Naive thymus-derived CD4-positive, alpha-beta T cell (primary cell): ENCODE measurements around the gene MRPL20. TPM values are rescaled to one million over a fixed set of nuclear protein-coding genes. Genes with fewer than 3 reads are reported as not detected.
A peak's percentile ranks its signal among the peaks of the same experiment; 100 is the strongest.

ENCODE experiments used
- ATAC-seq: fragments of 150-1000 bp; cut with Tn5 transposase; 2 replicates; pipeline ENCODE4 v1.10.0; 2021; ENCODE audit warnings: mild to moderate bottlenecking, moderate library complexity
- CTCF ChIA-PET: fragments of 350-600 bp; sonication (Branson Sonifier 250); formaldehyde crosslinking; loops from one replicate; lab custom pipeline; 2021; ENCODE audit warnings: antibody characterized with exemption; lab: Charles Lee
- POLR2A ChIA-PET: fragments of 350-600 bp; sonication (Branson Sonifier 250); formaldehyde crosslinking; loops from one replicate; lab custom pipeline; 2021; ENCODE audit warnings: antibody characterized with exemption, inconsistent platforms; lab: Charles Lee
- DNase-seq, 9 donors: peaks; one replicate each; pipeline versions ENCODE4 v3.0.0 to v3.0.0-alpha.2; 2020 to 2022; ENCODE audit warnings: mixed read lengths in 1 of 9
- H3K27ac ChIP-seq: one replicate; pipeline ENCODE4 v1.7.0; 2013; ENCODE audit warnings: mild to moderate bottlenecking, low read depth, low read length, moderate library complexity
- H3K27me3 ChIP-seq, 2 donors: one replicate each; pipeline ENCODE4 v1.7.0; 2013; ENCODE audit warnings: low read length in 2 of 2, mild to moderate bottlenecking in 2 of 2, moderate library complexity in 2 of 2; ENCODE audit not compliant: control insufficient read depth in 2 of 2, insufficient read depth in 2 of 2
- H3K36me3 ChIP-seq, 3 experiments: 1 replicate in 2 of 3; 2 replicates in 1 of 3; pipeline ENCODE4 v1.7.0; 2013; ENCODE audit warnings: low read length in 3 of 3, mild to moderate bottlenecking in 3 of 3, moderate library complexity in 1 of 3; ENCODE audit not compliant: insufficient read depth in 3 of 3, control insufficient read depth in 2 of 3
- H3K4me1 ChIP-seq, 2 donors: one replicate each; pipeline ENCODE4 v1.7.0; 2013; ENCODE audit warnings: low read length in 2 of 2, mild to moderate bottlenecking in 2 of 2, moderate library complexity in 1 of 2; ENCODE audit not compliant: control insufficient read depth in 2 of 2, insufficient read depth in 2 of 2
- H3K4me3 ChIP-seq: 2 replicates; pipeline ENCODE4 v1.7.0; 2013; ENCODE audit warnings: mild to moderate bottlenecking, low read length
- H3K9me3 ChIP-seq, 3 experiments: 1 replicate in 2 of 3; 2 replicates in 1 of 3; pipeline ENCODE4 v1.7.0; 2013; ENCODE audit warnings: low read length in 3 of 3; ENCODE audit not compliant: control insufficient read depth in 2 of 3
- H3K27ac Mint-ChIP-seq, 9 donors: one replicate each; pipeline ENCODE4 v1.8.0; 2020 to 2022; ENCODE audit warnings: mixed read lengths in 9 of 9, mild to moderate bottlenecking in 8 of 9, moderate library complexity in 5 of 9, inconsistent platforms in 2 of 9
- H3K27me3 Mint-ChIP-seq, 5 donors: one replicate each; pipeline ENCODE4 v1.8.0; 2021 to 2022; ENCODE audit warnings: mixed read lengths in 5 of 5, mild to moderate bottlenecking in 1 of 5
- H3K36me3 Mint-ChIP-seq, 5 donors: one replicate each; pipeline ENCODE4 v1.8.0; 2020 to 2022; ENCODE audit warnings: mixed read lengths in 5 of 5, mild to moderate bottlenecking in 3 of 5, inconsistent platforms in 1 of 5
- H3K4me1 Mint-ChIP-seq, 7 donors: one replicate each; pipeline ENCODE4 v1.8.0; 2020 to 2022; ENCODE audit warnings: mixed read lengths in 7 of 7, mild to moderate bottlenecking in 3 of 7, inconsistent platforms in 1 of 7
- H3K4me3 Mint-ChIP-seq, 10 donors: one replicate each; pipeline ENCODE4 v1.8.0; 2020 to 2022; ENCODE audit warnings: mild to moderate bottlenecking in 10 of 10, mixed read lengths in 10 of 10, moderate library complexity in 6 of 10, inconsistent platforms in 2 of 10
- H3K9me3 Mint-ChIP-seq, 11 donors: one replicate each; pipeline ENCODE4 v1.8.0; 2020 to 2022; ENCODE audit warnings: mixed read lengths in 11 of 11, mild to moderate bottlenecking in 4 of 11, inconsistent platforms in 1 of 11, moderate library complexity in 1 of 11
- intact Hi-C, 2 donors: fragments of 100-400 bp; cut with micrococcal nuclease; formaldehyde crosslinking; loops; one replicate each; pipeline ENCODE4 v1.15.1; 2023
- polyA plus RNA-seq, 2 donors: library from polyadenylated mRNA; unstranded; fragments of 300-500 nt; fragmentation: Illumina TruSeq; gene quantifications; one replicate each; pipeline ENCODE4 v1.2.3, GENCODE V29; 2021
- total RNA-seq, 6 experiments: library from RNA in 5 of 6; stranded (reverse) in 5 of 6; gene quantifications; 1 replicate in 5 of 6; 2 replicates in 1 of 6; pipeline ENCODE4 v1.2.3 and lab custom pipeline; 2021 to 2026

Gene MRPL20
- total and polyA plus RNA-seq, 7 experiments from 2014 or later = 91.2 to 239 (median 134) TPM

DNA sequence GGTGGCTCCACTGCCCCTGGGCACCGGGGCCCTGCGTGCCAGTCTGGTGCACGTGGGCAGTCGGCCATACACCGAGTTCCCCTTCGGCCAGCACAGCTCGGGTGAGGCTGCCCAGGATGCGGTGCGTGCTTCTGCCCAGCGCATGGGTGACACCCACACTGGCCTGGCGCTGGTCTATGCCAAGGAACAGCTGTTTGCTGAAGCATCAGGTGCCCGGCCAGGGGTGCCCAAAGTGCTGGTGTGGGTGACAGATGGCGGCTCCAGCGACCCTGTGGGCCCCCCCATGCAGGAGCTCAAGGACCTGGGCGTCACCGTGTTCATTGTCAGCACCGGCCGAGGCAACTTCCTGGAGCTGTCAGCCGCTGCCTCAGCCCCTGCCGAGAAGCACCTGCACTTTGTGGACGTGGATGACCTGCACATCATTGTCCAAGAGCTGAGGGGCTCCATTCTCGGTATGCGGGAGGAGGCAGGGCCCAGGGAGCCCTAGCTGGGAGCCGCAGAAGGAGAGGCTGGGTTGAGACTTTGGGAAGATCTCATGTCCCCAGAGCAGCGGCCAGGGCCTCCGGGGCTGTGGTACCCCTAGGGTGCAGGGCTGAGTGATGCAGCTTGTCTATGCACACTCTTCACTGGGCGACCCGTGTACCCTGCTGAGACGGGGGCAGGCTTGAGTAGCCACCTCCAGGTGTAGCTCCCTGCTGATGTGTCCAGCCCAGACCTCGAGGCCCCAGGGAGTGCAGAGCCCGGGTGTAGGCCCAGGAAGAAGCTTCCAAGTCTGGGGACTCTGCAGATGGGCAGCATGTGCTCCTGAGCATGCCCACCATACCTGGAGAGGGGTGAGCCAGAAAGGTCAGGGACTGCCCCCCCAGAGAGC is 30.2 kb upstream of the MRPL20 start:
- POLR2A ChIA-PET = no interaction called here
- peaks cover 0 to 10% (median 5%) of the 10 kb centered on the region in 7 donors for H3K4me1 Mint-ChIP-seq
- Histone ChIP-seq H3K4me3 (no peak overlapping the region), H3K27ac (no peak overlapping the region), H3K36me3 (no peaks in the 10 kb centered on the region), H3K9me3 (no peaks in the 10 kb centered on the region), H3K27me3 (peaks cover 0 to 28% of the 10 kb centered on the region in 2 donors), H3K4me1 (peaks cover 0 to 13% of the 10 kb centered on the region in 2 donors)
- intact Hi-C loops = no loop called here
- no peak overlapping the region for H3K4me3 Mint-ChIP-seq
- CTCF ChIA-PET = interaction anchor here (0.7 kb wide), 1 partner anchor 117 kb away, joined by 4 read pairs; no protein-coding TSS in a partner anchor
- ATAC-seq (no peak), DNase-seq (no peak)
- no peaks in the 10 kb centered on the region for H3K36me3 Mint-ChIP-seq
- no peak overlapping the region for H3K27ac Mint-ChIP-seq
- H3K27me3 Mint-ChIP-seq = peaks cover 4 to 11% (median 7%) of the 10 kb centered on the region in 5 donors
- H3K9me3 Mint-ChIP-seq = no peaks in the 10 kb centered on the region

DNA sequence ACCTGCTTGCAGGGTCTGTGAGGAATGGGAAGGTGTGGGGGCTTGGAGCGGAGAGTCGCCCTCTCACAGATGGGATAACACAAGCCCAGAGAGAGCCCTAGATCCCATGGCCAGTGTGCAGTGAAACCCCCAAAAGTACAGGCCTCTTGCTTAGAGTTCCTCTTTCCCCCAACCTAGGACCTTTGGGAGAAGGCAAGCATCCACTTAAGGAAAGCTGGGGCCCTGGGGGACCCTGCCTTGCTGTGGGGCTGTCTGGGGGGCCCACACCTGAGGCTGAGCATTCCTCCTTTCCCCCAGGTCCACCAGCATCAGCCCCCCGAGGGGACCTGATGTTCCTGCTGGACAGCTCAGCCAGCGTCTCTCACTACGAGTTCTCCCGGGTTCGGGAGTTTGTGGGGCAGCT is 29.5 kb upstream of the MRPL20 start:
- H3K4me3 Mint-ChIP-seq = peak overlapping the region in 7 of 10 donors; percentile 44 to 71 (median 65)
- intact Hi-C loops = no loop called here
- no peak for DNase-seq
- no peaks in the 10 kb centered on the region for H3K36me3 Mint-ChIP-seq
- H3K4me1 ChIP-seq = peaks cover 0 to 13% of the 10 kb centered on the region in 2 donors
- peaks cover 0 to 10% (median 5%) of the 10 kb centered on the region in 7 donors for H3K4me1 Mint-ChIP-seq
- ChIA-PET POLR2A (no interaction called here), CTCF (no interaction called here)
- no peak for ATAC-seq
- H3K4me3 ChIP-seq = no peak overlapping the region
- H3K36me3 ChIP-seq = no peaks in the 10 kb centered on the region
- peaks cover 0 to 28% of the 10 kb centered on the region in 2 donors for H3K27me3 ChIP-seq
- H3K27ac Mint-ChIP-seq = no peak overlapping the region
- no peaks in the 10 kb centered on the region for H3K9me3 Mint-ChIP-seq
- no peaks in the 10 kb centered on the region for H3K9me3 ChIP-seq
- no peak overlapping the region for H3K27ac ChIP-seq
- H3K27me3 Mint-ChIP-seq = peaks cover 4 to 12% (median 7%) of the 10 kb centered on the region in 5 donors

DNA sequence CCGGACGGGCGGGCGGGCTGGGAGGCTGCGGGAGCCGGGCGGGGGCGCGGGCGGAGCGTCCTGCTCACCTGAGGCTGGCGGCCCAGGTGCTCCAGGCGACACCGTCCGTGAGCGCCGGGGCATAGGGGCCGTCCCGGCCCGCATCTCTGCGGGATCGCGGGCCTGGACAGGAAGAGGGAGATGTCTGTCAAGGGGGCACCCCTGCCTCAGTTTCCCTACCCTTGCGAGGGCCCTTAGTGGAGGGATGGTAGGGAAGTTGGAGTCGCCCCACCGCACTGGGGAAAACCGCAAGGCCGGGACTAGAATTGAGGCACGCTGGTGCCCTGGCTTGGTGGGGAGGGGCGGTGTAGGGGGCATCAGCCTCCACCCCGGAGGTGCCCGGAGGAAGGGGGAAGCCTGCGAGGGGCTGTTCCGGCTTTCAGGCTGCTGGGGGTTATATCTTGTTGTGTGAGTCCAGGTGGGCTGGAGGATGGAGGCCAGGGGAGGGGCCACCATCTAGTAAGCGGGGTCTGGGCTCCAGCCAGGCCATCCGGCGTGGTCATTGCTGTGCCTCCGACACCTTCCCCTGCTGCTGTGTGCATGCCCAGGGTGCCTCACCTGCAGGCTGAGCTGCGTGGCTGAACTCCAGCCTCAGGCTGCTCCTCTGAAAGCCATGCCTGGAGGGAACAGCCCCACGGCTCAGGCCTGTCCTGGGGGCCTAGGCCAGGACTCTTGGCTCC is 29.0 kb upstream of the MRPL20 start:
- intact Hi-C loops = no loop called here
- Mint-ChIP-seq H3K36me3 (no peaks in the 10 kb centered on the region), H3K27ac (no peak overlapping the region), H3K4me1 (peaks cover 0 to 10% (median 5%) of the 10 kb centered on the region in 7 donors), H3K4me3 (peak overlapping the region in 8 of 10 donors; percentile 44 to 71 (median 65)), H3K9me3 (no peaks in the 10 kb centered on the region), H3K27me3 (peaks cover 4 to 15% (median 7%) of the 10 kb centered on the region in 5 donors)
- H3K36me3 ChIP-seq = no peaks in the 10 kb centered on the region
- DNase-seq (no peak), ATAC-seq (no peak)
- H3K27ac ChIP-seq = no peak overlapping the region
- peaks cover 0 to 13% of the 10 kb centered on the region in 2 donors for H3K4me1 ChIP-seq
- H3K9me3 ChIP-seq = no peaks in the 10 kb centered on the region
- CTCF ChIA-PET = no interaction called here
- peaks cover 0 to 28% of the 10 kb centered on the region in 2 donors for H3K27me3 ChIP-seq
- POLR2A ChIA-PET = no interaction called here
- H3K4me3 ChIP-seq = no peak overlapping the region

DNA sequence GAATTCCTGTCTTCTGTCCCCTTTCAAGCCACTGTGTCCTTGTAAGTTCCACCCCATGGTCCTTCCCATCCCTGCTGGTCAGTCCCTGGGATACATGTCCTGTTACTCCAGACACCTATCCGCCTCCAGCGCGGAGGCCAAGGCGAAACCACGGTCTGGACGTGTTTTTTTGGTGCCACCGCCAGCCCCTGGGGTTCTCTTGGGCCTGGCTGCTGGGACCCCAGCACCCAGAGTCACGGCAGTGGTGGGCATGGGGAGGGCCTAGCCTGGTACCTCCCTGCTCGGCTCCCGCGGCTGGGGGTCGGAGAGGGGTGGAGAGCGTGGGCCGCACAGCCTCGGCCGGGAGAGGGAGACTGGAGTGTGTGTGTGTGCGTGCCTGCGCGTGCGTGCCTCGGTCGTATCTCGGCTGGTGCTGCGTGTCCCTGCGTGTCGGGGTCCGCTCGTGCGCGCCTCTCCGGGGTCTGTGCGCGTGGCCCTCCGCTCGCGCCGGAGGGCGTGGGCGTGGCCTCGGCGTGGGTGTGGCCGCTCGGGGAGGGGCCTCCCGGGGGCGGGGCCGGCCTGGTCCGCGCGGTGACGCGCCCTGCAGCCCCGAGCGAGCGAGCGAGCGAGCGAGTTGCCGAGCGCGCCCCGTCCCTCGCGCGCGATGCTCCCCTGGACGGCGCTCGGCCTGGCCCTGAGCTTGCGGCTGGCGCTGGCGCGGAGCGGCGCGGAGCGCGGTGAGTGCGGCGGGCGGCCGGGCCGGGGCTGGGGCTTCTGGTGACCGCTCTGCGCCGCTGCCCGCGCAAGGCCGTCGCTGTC is 28.2 kb upstream of the MRPL20 start, which contains the start of gene VWA1:
Gene VWA1, plus strand, starts transcription at position 585 of the 798 bp plus-strand sequence. Its CDS starts 59 bp downstream, at position 644.
- intact Hi-C loops = no loop called here
- DNase-seq = peak; percentile 36 to 88 (median 48)
- H3K9me3 Mint-ChIP-seq = no peaks in the 10 kb centered on the region
- peaks cover 0 to 9% (median 5%) of the 10 kb centered on the region in 7 donors for H3K4me1 Mint-ChIP-seq
- H3K27me3 ChIP-seq = peaks cover 0 to 28% of the 10 kb centered on the region in 2 donors
- H3K36me3 Mint-ChIP-seq = no peaks in the 10 kb centered on the region
- peaks cover 4 to 15% (median 7%) of the 10 kb centered on the region in 5 donors for H3K27me3 Mint-ChIP-seq
- peak; percentile 86 for ATAC-seq
- H3K36me3 ChIP-seq = no peaks in the 10 kb centered on the region
- H3K4me3 ChIP-seq = no peak within 1 kb of the TSS
- peaks cover 0 to 13% of the 10 kb centered on the region in 2 donors for H3K4me1 ChIP-seq
- POLR2A ChIA-PET = no interaction called here
- no peaks in the 10 kb centered on the region for H3K9me3 ChIP-seq
- CTCF ChIA-PET = no interaction called here
- no peak within 1 kb of the TSS for H3K27ac ChIP-seq
- no peak within 1 kb of the TSS for H3K27ac Mint-ChIP-seq
- H3K4me3 Mint-ChIP-seq = peak within 1 kb of the TSS in 9 of 10 donors; percentile 36 to 80 (median 65)

DNA sequence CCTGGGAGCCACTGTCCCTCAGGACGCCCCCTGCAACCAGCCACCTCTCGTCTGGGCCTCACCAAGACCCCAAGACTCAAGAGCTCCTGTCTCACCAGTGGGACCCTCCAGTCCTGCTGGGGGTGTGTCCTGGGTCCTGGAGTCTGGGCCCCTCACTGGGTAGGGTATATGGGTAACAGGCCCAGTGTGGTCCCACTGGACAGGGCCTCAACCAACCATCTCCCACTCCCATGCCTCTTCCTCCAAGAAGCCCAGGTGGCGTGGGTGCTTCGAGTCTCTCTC is 27.7 kb upstream of the MRPL20 start:
- no peaks in the 10 kb centered on the region for H3K36me3 ChIP-seq
- H3K27ac ChIP-seq = no peak overlapping the region
- peaks cover 0 to 13% of the 10 kb centered on the region in 2 donors for H3K4me1 ChIP-seq
- no peak overlapping the region for H3K27ac Mint-ChIP-seq
- ChIA-PET CTCF (no interaction called here), POLR2A (no interaction called here)
- peak overlapping the region in 8 of 10 donors; percentile 25 to 80 (median 46) for H3K4me3 Mint-ChIP-seq
- no peaks in the 10 kb centered on the region for H3K36me3 Mint-ChIP-seq
- DNase-seq (no peak), ATAC-seq (no peak)
- no peaks in the 10 kb centered on the region for H3K9me3 ChIP-seq
- H3K27me3 Mint-ChIP-seq = peaks cover 8 to 19% (median 10%) of the 10 kb centered on the region in 5 donors
- no peaks in the 10 kb centered on the region for H3K9me3 Mint-ChIP-seq
- H3K4me1 Mint-ChIP-seq = peaks cover 0 to 10% (median 5%) of the 10 kb centered on the region in 7 donors
- H3K4me3 ChIP-seq = no peak overlapping the region
- intact Hi-C loops = no loop called here
- H3K27me3 ChIP-seq = peaks cover 0 to 28% of the 10 kb centered on the region in 2 donors

DNA sequence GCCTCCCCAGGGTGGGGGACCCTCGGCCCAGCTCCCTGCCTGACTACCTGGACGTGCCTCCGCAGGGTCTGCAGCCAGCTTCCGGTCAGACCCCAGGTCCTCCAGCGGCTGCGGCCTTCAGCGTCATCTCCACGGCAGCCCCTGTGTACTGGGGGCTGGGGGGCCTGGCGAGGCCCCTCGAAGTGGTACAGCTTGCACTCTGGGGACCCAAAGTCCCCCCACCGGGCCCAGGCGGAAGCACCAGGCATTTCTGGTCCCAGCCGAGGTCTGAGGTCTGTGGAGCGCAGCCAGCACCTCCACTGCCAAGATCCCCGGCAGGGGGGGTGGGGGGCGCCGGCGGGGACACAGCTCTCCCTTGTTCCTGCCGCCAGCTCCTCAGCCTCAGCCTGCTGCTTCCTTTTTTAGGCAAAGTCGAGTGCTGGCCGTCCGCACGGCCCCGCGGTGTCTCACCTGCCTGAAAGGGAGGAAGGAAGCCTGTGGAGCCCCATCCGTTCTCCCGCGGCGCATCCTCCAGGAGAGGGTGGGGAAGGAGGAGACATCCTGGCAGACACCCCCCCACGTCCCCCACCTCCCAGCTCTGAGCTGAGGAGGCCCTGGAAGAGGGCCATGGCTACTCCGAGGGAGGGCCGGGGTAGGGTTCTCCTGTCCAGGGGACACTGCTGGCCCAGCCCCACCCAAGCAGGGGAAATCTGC is 27.2 kb upstream of the MRPL20 start:
- intact Hi-C loops = no loop called here
- peaks cover 0 to 15% (median 5%) of the 10 kb centered on the region in 7 donors for H3K4me1 Mint-ChIP-seq
- peaks cover 13 to 20% (median 14%) of the 10 kb centered on the region in 5 donors for H3K27me3 Mint-ChIP-seq
- Histone ChIP-seq H3K4me3 (no peak overlapping the region), H3K9me3 (no peaks in the 10 kb centered on the region), H3K36me3 (no peaks in the 10 kb centered on the region), H3K27me3 (peaks cover 0 to 28% of the 10 kb centered on the region in 2 donors), H3K27ac (no peak overlapping the region), H3K4me1 (peaks cover 0 to 13% of the 10 kb centered on the region in 2 donors)
- no peak for ATAC-seq
- H3K27ac Mint-ChIP-seq = no peak overlapping the region
- POLR2A ChIA-PET = no interaction called here
- CTCF ChIA-PET = no interaction called here
- no peaks in the 10 kb centered on the region for H3K9me3 Mint-ChIP-seq
- no peak for DNase-seq
- no peaks in the 10 kb centered on the region for H3K36me3 Mint-ChIP-seq
- H3K4me3 Mint-ChIP-seq = peak overlapping the region in 2 of 10 donors; percentile 63 to 80
